Measurements from ENCODE around the gene CUL4A. TPM values are rescaled to one million over a fixed set of nuclear protein-coding genes. Genes with fewer than 3 reads are reported as not detected.
"Not testable (repeated sequence)": the region's sequence is repeated elsewhere in the genome, so short reads cannot be mapped to it uniquely, and the experiment has no call there.

Gene CUL4A
- total RNA-seq, 1 experiment from 2014 or later = 173 TPM

DNA sequence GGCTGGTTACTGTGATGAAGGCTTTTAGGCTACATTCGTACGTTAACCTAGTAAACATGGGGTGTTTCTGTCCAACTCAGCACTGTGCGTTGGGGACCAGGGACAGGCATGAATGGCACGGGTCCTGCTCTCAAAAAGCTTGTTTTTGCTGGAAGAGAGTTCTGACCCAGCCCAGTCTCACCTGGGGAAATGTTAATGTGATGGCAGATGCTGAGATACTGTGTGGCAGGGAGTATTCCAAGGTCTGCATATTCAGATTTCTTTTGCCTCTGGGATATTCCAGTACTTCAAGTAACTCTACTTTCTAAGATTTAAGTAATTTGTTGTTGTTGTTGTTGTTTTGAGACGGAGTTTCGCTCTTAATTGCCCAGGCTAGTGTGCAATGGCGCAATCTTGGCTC is 13.7 kb downstream of the CUL4A start:
- in situ Hi-C loops (cut with HindIII; ENCODE audit: low pct_unique_long_range_greater_than_20kb, low sequenced_read_pairs) = no loop called here
- no peak for DNase-seq (ENCODE audit: low read depth, low spot score)

DNA sequence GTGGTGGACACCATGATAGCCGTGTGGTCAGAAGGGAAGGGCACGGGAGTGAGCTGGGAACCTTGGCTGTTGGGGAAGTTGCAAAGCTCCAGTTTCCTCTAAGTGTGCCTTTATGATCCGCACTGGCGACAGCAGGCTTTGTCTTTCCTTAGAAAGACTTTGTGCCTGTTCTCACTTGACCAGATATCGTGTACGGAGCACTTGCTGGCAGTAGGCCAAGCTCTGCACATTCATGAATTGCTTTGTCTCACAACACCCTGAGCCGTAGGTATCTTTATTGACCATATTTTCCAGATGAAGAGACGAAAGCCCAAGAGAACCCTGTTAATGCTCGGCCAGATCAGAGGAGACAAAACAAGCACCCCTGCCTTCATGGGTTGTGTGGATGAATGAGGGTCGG is 15.1 kb downstream of the CUL4A start:
- no peak for DNase-seq (ENCODE audit: low read depth, low spot score)
- in situ Hi-C loops (cut with HindIII; ENCODE audit: low pct_unique_long_range_greater_than_20kb, low sequenced_read_pairs) = no loop called here

DNA sequence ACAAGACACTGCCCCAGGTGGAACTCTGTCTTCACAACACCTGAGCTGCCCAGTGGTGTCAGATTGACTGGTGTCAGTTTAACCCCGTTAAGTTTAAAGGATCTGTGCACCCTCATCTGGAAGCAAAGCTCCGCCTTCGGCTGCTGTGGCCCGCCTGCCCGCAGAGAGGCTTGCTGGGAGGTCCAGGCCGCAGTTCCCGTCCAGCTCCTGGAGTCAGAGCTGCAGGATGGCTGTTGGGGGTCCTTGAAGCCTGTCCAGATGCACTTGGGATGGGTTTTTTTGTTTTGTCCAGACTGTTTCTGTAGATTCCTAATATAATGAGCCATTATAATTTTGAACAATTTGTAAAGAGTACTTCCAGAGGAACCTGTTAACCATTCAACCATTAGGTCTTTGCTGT is 16.1 kb downstream of the CUL4A start:
- no peak for DNase-seq (ENCODE audit: low read depth, low spot score)
- in situ Hi-C loops (cut with HindIII; ENCODE audit: low pct_unique_long_range_greater_than_20kb, low sequenced_read_pairs) = no loop called here

DNA sequence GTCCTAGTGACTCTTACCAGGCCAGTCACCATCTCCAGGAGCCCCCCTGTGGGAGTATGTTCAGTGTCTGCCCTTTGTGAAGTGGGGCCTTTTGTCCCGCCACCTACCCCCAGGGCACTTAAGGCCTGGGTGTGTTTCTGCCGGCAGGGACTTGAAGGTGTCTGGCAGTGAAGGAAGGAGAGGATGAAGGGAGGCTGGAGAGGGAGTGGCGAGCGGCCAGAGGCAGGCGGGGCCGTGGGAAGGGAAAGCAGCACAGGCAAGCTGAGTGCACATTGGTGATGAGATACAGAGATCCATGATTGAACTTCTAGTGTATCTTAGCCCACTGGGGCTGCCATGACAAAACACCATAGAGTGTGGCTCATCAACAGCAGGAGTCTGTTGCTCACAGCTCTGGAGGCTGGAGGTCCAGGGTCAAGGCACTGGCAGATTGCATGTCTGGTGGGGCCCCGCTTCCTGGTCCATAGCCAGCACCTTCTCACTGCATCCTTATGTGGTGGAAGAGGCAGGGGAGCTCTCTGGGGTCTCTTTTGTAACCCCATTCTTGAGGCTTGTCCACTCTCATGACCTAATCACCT is 17.5 kb downstream of the CUL4A start:
- in situ Hi-C loops (cut with HindIII; ENCODE audit: low pct_unique_long_range_greater_than_20kb, low sequenced_read_pairs) = no loop called here
- DNase-seq (ENCODE audit: low read depth, low spot score) = no peak

DNA sequence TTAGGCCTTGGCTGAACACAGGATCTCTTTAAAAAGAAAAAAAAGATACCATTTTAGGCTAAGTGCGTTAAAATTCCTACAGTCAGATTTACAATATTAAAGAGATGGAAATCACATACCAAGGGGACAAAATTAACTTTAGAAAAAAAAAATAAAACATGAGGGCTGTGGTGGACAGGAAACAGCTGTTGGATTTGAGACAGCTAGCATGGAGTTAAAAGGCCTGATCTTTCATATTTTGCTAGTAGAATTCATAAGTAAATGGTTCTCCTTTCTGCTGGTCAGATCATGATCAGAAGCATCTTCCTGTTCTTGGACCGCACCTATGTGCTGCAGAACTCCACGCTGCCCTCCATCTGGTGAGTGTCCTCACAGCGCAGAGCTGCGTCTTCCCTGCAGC is 19.7 kb downstream of the CUL4A start:
- DNase-seq (ENCODE audit: low read depth, low spot score) = no peak
- in situ Hi-C loops (cut with HindIII; ENCODE audit: low pct_unique_long_range_greater_than_20kb, low sequenced_read_pairs) = no loop called here

DNA sequence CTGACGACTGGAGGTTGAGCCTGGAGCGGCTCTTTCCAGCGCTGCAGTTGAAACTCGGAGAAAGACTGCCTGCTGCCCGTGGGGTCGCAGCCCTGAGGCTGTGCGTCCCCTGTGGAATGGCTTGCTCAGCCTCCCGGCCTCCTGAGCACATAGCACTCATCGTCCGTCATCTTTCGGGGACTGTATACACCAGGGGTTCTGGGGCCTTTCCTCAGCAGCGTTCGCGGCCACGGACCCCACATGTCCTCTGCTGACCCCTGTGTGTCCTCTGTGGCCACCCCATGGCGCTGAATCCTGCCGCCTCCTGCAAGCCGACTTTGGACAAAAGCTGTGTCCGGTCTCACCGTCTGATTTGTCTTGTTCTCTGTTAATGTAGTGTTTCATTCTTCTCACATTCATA is 20.4 kb downstream of the CUL4A start:
- in situ Hi-C loops (cut with HindIII; ENCODE audit: low pct_unique_long_range_greater_than_20kb, low sequenced_read_pairs) = no loop called here

DNA sequence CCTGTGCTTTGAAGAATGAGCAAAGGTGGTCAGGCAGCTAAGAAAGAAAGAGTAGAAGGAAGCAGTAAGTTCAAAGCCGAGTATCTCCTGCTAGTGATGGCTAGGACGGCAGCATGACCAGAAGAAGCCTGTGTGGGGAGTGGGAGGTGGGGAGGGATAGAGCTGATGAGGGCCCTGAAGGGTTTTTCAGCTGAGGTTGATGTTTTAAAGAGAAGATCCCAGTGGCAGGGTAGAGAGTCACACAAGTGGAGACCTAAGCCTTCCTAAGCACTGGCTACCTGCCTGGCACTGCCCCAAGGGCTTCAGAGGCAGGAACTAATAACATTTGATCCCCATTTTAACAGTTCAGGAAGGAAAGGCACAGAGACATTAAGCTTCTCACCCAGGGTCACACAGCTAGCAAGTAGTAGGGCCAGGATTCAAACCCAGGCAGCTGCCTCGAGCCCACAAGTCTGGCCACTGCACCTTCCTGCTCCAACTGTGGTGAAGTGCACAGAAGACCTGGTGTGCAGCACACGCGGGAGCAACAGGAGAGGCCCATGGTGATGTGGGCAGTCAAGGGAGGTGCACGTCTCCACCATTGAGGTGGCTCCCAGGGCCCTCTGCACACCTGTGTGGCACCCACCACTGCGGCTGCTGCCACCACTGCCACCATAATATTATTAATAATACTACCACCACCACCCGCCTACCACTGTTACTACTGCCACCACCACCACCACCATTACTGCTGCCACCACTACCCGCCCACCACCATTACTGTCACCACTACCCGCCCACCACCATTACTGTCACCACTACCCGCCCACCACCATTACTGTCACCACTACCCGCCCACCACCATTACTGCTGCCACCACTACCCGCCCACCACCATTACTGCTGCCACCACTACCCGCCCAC is 22.1 kb downstream of the CUL4A start:
- in situ Hi-C loops (cut with HindIII; ENCODE audit: low pct_unique_long_range_greater_than_20kb, low sequenced_read_pairs) = no loop called here
- DNase-seq (ENCODE audit: low read depth, low spot score) = no peak

More for the DNA sequence above, 20.4 kb downstream of the CUL4A start:
- DNase-seq (ENCODE audit: low read depth, low spot score) = no peak

DNA sequence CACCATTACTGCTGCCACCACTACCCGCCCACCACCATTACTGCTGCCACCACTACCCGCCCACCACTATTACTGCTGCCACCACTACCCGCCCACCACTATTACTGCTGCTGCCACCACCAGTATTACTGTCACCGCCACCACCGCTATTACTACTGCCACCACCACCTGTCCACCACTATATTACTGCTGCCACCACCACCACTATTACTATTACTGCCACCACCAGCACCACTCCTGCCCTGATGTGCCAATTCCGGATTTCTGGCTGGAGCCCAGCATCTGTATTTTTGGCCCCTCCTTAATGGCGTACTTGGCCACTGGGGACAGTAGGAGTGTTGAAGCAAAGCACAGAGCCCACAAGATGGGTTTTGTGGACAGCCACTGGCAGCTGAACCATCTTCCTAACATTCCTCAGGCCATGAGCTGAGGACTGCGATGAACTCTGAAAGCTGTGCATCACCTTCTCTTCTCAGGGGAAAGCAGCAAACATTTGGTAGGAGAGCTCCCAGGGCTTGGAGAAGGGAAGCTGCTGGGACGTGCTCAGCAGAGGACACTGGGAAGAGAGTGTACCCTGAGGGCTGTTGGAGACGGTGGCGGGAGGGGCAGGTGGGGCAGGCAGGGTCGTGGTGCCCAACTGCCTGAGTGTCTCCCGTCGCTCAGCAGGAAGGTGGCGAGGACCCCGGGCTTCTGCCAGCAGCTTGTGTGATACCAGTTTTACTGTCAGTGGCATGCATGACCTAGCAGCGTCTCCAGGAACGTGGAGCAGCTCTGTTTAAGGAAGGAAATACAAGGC is 23.0 kb downstream of the CUL4A start:
- DNase-seq (ENCODE audit: low read depth, low spot score) = no peak
- in situ Hi-C loops (cut with HindIII; ENCODE audit: low pct_unique_long_range_greater_than_20kb, low sequenced_read_pairs) = no loop called here

DNA sequence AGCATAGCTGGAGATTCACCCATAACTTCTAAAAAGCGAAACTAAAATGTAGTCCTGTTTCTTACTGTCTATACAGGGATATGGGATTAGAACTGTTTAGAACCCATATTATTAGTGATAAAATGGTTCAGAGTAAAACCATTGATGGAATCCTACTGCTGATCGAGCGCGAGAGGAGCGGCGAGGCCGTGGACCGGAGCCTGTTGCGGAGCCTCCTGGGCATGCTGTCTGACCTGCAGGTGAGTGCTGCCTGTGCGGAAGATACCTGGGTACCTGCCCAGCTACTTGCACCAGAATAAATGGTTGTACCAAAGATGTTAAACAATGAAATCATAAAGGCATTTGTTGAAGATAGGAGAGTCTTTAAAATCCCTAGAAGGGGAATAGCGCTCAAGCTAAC is 23.7 kb downstream of the CUL4A start:
- DNase-seq (ENCODE audit: low read depth, low spot score) = no peak
- in situ Hi-C loops (cut with HindIII; ENCODE audit: low pct_unique_long_range_greater_than_20kb, low sequenced_read_pairs) = no loop called here

DNA sequence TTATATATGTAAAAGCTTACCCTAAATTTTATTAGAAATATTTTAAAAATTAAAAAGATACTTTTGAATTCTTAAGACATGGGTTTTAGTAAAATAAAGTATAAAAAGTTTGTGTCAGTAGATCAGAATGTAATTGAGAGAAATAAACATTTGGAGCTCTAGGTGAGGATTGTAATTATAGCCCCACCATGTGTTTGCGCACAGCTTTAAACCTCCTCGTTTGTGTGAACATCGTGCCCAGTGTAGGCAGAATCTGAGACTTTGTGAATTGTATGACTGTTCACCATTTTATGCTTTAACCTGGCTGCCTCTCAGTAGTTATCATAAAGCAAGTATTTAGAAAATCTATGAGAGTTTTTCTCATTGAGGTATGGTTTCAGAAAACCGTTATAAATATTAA is 29.1 kb downstream of the CUL4A start:
- DNase-seq (ENCODE audit: low read depth, low spot score) = no peak
- in situ Hi-C loops (cut with HindIII; ENCODE audit: low pct_unique_long_range_greater_than_20kb, low sequenced_read_pairs) = no loop called here

DNA sequence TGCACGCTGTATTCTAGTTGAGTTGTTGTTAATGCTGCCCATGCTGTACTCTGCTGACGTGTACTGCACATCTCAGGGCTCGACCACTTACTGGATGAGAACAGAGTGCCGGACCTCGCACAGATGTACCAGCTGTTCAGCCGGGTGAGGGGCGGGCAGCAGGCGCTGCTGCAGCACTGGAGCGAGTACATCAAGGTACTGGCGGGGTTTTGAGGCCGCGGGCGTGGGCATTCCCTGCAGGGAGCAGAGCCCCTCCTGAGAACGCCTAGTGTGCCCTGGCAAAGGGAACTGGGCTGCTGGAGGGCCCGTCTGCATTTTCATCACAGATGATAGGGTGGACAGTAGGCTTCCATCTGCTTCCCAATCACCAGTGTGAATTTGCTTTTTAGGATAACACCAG is 29.9 kb downstream of the CUL4A start:
- no peak for DNase-seq (ENCODE audit: low read depth, low spot score)
- in situ Hi-C loops (cut with HindIII; ENCODE audit: low pct_unique_long_range_greater_than_20kb, low sequenced_read_pairs) = no loop called here

DNA sequence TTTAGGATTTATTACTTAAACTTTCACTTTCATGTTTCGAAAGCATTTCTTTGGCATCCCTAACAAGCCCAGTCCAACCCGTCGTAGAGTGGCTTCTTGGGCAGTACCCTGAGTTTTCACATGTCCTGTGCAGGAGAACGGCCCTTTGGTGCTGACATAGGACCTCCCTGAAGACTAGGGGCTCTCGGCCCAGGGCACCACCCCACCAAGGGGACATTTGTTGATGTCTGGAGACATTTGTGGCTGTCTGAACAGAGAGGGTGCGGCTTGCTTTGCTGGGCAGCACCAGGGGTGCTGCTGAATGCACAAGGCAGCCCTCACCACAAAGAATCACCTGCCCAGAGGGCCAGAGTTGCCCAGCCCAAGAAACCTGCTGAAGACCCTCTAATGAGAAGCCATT is 30.6 kb downstream of the CUL4A start:
- no peak for DNase-seq (ENCODE audit: low read depth, low spot score)
- in situ Hi-C loops (cut with HindIII; ENCODE audit: low pct_unique_long_range_greater_than_20kb, low sequenced_read_pairs) = no loop called here

DNA sequence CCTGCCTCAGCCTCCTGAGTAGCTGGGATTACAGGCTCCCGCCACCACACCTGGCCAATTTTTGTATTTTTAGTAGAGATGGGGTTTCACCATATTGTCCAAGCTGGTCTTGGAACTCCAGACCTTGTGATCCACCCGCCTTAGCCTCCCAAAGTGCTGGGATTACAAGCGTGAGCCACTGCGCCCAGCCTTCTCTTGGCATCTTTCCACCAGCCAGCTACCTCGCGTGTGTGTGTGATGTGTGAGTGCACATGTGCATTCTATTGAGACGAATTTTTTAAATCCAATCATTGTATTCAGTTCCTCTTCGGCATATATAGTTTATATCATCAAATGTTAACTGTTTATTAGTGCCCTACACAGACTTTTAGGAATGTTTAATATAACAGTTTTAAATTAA is 32.2 kb downstream of the CUL4A start:
- DNase-seq (ENCODE audit: low read depth, low spot score); in situ Hi-C loops (cut with HindIII; ENCODE audit: low pct_unique_long_range_greater_than_20kb, low sequenced_read_pairs): not testable (repeated sequence)

DNA sequence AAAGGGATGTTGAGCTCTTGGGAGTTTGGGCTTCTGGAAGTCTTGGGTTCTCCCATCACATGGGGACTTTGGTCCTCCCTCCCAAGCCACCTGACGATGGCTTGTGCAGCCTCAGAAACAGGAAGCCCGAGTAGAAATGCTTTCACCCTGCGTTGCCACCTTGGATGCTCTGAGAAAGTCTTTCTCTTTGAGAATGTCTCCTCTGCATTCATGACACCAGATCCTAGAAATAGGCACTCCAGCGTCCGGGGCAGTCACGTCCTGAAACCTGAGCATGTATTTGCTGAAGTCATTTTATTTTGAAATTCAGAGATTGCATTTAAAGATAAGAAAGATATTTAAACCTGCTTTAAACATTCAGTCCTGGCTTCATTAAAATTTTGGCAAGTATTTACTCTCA is 34.4 kb downstream of the CUL4A start:
- DNase-seq (ENCODE audit: low read depth, low spot score) = no peak
- in situ Hi-C loops (cut with HindIII; ENCODE audit: low pct_unique_long_range_greater_than_20kb, low sequenced_read_pairs) = no loop called here

DNA sequence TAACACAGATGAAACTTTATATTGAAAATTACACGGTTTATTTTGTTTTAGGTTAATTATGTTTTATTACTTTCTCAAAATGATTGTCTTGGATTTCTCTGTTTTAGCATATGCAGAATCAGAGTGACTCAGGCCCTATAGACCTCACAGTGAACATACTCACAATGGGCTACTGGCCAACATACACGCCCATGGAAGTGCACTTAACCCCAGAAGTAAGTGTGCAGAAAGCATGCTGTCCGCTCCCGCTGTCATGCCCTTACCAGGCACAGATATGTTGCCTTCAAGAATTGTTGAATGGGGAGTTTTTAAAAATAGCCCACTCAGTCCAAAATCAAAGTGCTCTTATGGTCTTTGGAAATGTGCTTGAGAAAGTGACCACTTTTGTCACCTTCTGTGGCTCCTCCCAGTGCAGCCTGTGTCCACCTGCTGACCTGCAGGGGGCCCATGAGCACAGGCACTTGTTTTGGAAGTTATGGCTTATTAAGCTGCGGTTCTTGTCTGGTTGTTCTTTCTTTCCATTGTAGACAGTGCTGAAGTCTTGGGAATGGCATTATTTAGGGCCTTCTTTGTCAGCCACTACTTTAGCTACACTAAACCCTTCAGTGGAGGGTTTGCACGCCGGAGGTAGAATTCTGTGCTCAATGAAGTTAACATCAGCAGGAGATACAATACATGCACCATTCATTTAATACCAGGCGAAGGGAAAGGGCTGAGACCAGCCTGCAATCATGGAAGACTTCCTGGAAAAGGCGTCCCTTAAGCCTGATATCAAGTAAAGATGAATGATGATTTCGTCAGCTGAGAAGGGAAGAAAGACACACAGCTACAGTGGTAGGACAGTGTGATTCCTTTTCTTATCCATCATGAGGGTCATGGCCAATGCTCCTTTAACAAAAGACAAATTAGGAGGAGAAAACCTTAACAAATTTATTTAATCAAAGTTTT is 36.7 kb downstream of the CUL4A start:
- in situ Hi-C loops (cut with HindIII; ENCODE audit: low pct_unique_long_range_greater_than_20kb, low sequenced_read_pairs) = no loop called here
- peak; percentile 21 for DNase-seq (ENCODE audit: low read depth, low spot score)

DNA sequence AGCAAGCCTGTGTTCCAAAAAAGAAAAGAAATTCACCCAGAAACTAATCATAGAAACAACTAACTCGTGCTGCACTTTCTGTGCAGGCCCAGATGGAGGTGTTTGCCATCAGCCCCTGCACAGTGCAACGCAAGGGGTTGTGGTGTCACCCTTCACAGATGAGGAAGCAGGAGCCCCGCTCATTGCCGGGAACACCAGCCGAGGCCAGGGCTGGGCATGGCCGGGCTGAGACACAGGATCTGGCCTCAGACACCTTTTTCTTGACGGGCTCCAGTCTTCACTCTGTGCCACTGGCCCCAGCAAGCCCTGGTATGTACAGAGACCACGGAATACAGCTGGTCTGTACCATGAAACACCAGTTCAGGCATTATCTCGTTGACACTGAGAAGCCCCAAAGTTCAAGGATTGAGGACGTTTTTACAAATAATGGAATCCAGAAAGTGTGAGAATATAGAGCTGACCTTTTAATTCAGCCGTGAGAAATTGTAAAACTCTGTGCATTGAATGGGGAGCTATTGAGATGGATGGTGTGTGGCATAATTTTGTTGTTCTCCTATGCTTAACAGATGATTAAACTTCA is 43.2 kb downstream of the CUL4A start:
- in situ Hi-C loops (cut with HindIII; ENCODE audit: low pct_unique_long_range_greater_than_20kb, low sequenced_read_pairs) = no loop called here
- no peak for DNase-seq (ENCODE audit: low read depth, low spot score)

DNA sequence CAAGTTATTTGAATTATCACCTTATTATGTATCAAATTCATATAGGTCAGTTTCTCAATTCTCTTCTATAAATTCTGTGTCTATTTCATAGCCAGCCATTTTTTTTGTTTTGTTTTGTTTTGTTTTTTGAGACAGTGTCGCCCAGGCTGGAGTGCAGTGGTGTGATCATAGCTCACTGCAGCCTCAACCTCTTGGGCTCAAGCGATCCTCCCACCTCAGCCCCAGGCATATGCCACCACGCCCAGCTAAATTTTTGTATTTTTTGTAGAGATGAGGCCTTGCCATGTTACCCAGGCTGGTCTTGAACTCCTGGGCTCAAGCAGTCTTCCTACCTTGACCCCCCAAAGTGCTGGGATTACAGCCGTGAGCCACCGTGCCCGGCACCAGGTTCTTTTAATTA is 48.5 kb downstream of the CUL4A start:
- in situ Hi-C loops (cut with HindIII; ENCODE audit: low pct_unique_long_range_greater_than_20kb, low sequenced_read_pairs); DNase-seq (ENCODE audit: low read depth, low spot score): not testable (repeated sequence)

All from SK-MEL-5 (cell line).